CD4-positive, alpha-beta T cell treated with Interleukin-17A for 1 hour (primary cell): Measurements from ENCODE around the gene FAM181A.

Source experiments
- DNase-seq: peaks from one replicate; pipeline ENCODE4 v3.0.0-alpha.2; 2020

The FAM181A gene

GRCh38 chr14:93905623-93906022, 21.5 kb upstream of the FAM181A start:
- DNase-seq, result no peak

DNA sequence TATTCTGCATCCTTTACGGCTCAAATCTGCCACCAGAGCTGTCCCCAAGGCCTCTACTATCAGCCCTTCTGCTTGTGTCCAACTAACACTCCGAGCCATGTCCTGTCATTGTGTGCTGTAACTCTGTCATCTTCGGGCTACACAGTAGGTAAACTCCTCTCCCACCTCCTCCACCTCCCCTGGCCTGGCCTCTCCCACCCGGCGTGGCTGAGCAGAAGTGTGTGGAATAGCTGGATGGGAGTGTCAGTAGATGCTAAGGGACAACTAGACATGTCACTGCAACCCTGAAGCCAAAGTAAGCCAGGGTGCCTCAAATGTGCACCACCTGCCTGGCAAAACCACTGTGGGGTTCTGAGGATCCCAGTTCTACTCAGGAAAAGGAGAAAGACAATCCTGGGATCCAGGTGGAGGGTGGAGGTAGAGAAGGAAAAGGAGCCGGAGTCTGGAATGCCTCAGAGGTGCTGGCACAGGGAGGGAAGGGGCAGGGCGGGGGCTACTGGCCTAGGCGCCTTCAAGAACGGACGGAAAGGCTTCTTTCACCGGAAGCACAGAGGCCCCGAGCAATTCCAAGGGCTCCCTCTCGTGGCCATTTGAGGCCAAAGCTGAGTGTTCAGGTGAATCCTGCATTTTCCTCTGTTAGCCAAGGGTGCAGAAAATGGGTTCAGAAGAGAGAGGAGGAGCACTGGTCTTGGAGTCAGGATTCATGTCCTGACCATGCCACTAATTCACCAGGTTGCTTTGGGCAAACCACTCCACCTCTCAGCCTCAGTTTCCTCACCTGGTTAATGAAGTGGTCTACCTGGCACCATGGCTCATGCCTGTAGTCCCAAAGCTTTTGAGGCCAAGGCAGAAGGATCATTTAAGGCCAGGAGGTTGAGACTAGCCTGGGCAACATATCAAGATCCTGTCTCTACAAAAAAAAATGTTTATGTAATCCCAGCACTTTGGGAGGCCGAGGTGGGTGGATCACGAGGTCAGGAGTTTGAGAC, 20.5 kb upstream of the FAM181A start:
- peak; percentile 55 for DNase-seq

DNA sequence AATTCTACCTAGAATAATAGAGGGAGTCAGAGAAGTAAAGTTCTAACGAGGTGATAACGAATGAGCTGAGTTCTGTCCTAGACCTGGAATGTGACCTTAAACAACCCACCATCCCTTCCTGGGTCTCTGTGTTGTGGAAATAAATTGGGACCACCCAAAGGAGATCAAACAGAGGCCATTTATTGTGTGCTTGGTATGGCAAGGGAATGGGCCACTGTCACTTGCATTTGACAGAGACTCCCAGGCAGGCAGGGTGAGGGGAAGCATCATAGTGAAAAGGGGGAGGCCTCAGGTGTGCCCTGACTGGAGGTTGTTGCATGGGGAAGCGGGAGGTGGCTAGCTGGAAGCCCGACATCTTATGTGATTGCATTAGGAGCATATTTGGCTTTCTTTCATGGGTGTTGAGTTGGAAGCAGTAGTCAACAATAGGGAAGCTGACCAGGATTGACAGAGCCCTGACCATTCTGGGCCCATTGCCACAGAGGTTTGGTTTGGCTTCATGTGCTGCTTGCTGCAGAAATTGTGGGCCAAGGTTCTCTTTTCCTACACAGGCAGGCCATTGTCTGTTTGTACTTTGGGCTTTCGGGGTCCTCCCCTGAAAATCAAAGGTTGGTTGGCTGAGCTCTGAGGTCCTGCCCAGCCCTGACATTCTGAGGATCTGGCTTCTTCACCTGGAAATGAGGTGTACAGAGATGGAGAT, 17.6 kb upstream of the FAM181A start:
- no peak for DNase-seq

GRCh38 chr14:93911975-93912615, 15.0 kb upstream of the FAM181A start:
- DNase-seq, result no peak

GRCh38 chr14:93912782-93913181, 14.4 kb upstream of the FAM181A start:
- no peak for DNase-seq

DNA sequence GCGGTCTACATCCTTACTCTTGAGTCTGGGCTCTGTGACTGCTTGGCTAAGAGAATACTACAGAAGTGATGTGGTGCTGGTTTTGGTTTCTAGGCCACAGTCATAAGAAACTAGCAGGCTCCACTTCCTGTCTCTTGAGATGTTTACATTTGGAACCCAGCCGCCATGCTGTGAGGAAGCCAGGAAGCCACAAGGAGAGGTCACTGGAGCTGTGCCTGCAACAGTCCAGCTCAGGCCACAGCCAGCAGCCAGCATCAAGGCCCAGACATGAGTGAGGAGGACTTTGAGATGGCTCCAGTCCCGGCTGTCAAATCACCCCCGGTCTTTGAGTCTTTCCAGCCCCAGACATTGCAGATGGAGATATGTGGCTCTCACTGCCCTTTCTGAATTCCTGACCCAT, 12.9 kb upstream of the FAM181A start:
- DNase-seq, result no peak

DNA sequence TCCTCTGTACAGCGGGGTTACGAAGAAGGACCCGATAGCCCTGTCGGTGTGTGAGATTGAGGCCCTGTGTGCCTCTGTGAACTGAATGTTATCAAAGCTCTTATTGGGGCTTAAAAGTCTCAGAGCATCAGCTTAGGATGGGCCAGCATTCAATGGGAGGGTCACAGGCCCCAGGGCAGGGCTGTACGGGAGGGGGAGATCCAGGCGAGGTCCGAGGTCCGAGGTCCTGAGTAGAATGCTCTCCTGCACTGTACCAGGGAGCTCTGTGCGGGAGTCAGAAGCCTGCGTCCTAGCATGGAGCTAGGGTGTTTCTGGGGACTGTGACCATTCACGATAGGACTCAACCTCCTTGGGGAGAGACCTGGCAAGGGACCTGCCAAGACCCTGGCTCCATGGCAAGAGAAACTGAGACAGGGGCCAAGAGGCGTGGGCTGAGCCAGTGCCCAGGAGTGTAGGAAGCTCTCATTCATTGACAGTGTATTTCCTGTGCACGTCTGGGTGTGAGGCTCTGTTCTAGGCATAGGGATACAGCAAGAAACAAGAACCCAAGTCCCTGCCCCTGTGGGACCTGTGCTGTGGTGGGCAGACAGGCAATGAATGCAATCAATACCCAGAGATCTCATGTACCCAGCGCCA, 12.0 kb upstream of the FAM181A start:
- DNase-seq, result no peak

- no peak for DNase-seq
Observed at GRCh38 chr14:93915800-93916199, 11.3 kb upstream of the FAM181A start.

DNA sequence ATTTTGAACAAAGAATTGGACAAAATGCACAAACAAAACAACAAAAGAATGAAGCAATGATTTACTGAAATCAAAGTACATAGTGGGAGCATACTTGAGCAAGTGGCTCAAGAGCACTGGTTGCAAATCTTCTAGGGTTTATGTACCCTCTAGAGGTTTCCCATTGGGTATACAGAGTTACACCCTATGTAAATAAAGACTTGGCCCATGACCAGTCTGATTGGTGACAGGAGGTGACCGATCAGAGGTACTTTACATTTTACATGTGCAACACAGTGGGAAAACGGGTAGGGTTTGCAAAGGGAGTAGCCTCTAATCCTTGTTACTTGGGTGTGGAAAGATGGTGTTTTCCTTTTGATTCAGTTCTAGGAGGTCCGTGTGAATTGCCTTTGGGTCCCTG, 10.6 kb upstream of the FAM181A start:
- DNase-seq, result no peak

DNA sequence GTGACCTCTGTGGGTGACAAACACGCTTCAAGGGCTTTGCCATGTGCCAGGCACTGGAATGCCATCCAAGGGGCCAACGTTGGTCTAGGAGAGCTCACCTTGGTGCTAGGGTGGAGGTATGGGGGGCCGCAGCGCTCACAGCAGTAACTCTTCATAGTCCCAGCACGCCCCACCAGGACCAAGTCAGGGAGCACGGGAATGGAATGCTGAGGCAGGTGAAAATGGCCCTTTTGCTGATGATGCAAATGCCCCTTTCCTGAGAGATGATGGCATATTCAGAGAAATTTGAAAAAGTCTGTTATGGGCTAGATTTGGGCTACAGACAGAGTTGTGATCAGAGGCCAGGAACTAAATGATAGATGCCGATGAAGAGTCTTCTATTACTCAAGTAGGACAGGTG, 10.0 kb upstream of the FAM181A start:
- no peak for DNase-seq

DNA sequence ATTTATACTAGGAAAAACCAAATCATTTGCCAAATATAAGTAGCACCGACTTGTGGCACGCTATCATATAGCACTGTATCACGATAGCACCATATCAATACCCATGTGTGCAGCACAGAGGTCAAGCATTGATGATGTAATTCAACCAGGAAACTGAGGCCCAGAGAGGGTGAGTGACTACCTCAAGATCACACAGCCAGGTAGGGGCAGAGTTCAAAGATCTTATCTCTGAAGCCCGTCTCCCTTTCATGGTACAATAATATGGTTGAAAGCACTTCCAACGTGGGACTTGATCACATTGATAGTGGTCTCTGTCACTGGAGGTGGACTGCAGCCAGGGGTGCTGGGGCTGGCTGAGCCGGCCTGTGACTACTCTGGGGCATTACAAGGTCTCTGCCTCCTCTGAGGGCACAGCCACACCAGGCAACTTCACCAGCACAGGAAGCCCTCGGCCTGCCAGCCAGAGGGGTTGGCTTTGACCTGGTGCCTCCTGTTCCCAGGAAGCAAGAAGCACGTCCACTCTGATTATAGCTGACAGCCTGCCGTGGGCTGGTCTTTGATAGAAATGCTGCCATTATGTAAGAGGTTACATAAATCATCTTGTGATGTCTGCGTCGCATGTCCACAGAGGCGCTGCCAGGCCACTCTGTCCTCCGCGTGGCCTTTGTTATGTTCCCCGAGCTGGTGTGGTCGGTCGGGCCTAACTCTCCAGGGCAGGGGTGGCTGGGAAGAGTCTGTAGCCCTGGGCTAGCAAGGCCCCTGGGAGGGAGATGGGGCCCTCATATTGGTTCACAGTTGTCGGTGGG, 5.9 kb upstream of the FAM181A start:
- DNase-seq, result no peak

GRCh38 chr14:93923626-93924025, 3.5 kb upstream of the FAM181A start:
- no peak for DNase-seq

DNA sequence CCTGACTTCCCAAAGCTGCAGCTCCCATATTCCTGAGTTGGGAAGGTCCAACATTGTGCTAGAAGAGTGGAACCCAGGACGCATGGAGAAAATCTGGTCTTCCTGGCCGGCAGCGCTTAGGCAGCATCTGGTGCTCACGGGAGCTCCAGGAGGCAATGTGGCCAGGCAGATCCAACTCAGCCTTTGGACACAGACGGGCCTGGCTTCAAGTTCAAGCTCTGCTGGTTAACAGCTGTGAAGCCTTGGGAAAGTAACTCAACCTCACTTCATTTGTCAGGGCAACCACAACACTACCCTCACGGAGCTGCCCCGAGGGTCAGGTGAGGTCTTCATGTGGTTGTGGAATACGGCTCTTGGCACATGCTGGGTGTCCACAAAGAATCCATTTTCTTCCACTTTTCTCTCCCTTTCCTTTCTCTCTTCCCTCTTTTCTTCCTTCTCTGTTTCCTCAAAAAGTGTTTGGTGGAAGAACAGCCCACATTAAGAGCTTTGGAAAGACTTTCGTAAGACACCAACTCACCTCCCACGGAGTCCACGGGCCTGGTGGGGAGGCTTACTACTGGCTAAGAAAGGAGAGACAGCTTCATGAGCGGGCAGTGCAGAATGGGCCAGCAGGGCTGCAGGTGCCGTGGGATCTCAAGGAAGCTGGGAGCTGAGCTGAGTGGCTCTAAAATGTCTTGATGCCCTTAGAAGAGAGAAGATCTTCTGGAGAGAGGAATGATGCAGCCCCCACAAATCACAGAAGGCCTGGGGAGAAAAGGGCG, 2.4 kb upstream of the FAM181A start:
- no peak for DNase-seq

- DNase-seq, result no peak
Observed at GRCh38 chr14:93925374-93925895, 1.7 kb upstream of the FAM181A start.

DNA sequence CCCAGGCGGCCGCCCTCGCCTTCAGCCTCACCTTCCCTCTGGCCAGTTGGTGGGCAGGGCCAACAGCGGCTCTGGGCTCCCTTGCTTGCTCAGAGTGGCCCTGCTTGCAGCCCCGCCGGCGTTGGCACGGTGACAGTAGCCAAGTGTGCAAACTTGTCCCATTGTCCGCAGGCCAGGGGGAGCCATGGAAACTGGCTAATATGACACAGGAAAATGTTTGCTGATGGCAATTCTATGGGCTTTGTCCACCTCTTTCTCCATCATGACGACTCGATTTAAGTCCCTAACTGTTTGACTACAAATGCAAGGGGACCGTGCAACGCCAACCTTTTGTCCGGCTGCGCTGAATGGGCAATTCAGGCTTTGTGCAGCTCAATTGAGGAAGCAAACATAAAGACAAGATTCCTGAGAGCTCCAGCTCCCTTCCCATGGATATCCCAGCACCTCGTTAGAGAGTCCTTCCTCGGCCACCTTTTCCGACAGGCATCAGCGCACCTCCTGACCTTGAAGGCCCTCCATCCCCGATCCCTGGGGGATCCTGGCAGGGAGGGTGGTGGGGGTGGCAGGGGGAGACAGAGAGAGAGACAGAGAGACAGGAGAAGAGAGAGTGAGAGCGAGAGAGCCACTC, 785 bp upstream of the FAM181A start:
- no peak for DNase-seq

DNA sequence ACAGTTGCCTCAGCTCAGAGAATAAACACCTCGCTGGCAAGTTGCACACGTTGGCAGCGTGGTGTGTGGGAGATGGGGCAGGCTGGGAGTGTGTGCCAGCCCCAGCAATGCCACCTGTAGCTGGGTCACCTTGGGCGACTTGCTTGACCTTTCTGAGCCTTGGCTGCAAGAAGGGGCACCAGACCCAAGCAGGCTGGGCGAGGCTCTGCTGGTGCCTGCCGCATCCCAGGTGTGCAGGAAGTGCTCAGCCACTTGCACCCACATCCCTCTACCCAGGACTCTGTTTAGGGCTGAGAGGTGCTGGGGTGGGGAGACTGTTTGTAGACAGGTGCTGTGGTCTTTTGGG, 629 bp downstream of the FAM181A start:
- DNase-seq, result no peak

- no peak for DNase-seq
Observed at GRCh38 chr14:93928184-93929047, 1.3 kb downstream of the FAM181A start.

GRCh38 chr14:93929048-93929535, 1.9 kb downstream of the FAM181A start:
- no peak for DNase-seq

- no peak for DNase-seq
Observed at GRCh38 chr14:93929657-93930056, 2.5 kb downstream of the FAM181A start.
